Mammary epithelial cell (primary cell): Measurements from ENCODE around the gene NDST1.

ENCODE experiments used
- EZH2 ChIP-seq: IDR thresholded peaks from 2 replicates; pipeline ENCODE4 v1.6.1; 2012; ENCODE audit warnings: low read length, inconsistent platforms, borderline replicate concordance
- TF ChIP-seq, protein P1 (sequence below), 2 donors: IDR thresholded peaks in 1 of 2; conservative IDR thresholded peaks in 1 of 2; 2 replicates each; pipeline ENCODE4 v1.5.1; 2011 to 2012; ENCODE audit warnings: inconsistent platforms in 2 of 2, low read length in 2 of 2, mild to moderate bottlenecking in 2 of 2, control low read depth in 1 of 2, low read depth in 1 of 2; ENCODE audit not compliant: insufficient read depth in 1 of 2; ENCODE audit errors: extremely low read depth in 1 of 2

GRCh38 chr5:150497989-150498317 is 10.0 kb upstream of the NDST1 start:
- TF ChIP-seq, protein P1, sequence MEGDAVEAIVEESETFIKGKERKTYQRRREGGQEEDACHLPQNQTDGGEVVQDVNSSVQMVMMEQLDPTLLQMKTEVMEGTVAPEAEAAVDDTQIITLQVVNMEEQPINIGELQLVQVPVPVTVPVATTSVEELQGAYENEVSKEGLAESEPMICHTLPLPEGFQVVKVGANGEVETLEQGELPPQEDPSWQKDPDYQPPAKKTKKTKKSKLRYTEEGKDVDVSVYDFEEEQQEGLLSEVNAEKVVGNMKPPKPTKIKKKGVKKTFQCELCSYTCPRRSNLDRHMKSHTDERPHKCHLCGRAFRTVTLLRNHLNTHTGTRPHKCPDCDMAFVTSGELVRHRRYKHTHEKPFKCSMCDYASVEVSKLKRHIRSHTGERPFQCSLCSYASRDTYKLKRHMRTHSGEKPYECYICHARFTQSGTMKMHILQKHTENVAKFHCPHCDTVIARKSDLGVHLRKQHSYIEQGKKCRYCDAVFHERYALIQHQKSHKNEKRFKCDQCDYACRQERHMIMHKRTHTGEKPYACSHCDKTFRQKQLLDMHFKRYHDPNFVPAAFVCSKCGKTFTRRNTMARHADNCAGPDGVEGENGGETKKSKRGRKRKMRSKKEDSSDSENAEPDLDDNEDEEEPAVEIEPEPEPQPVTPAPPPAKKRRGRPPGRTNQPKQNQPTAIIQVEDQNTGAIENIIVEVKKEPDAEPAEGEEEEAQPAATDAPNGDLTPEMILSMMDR (conservative IDR thresholded peaks at IDR 0.05 in 1 of 2, IDR thresholded peaks at IDR 0.05 in 1 of 2; ENCODE audit: extremely low read depth in 1 of 2, insufficient read depth in 1 of 2, low read depth in 1 of 2, low read length in 2 of 2) = no peak
- no peak for TF ChIP-seq EZH2
